OCI-LY3 (cell line): ENCODE results near the gene TRIM50.
"Not testable (repeated sequence)": the region's sequence is repeated elsewhere in the genome, so short reads cannot be mapped to it uniquely, and the experiment has no call there.

Experiments
- H2AFZ ChIP-seq: fragments of 200-600, 300-600 bp; shearing (Covaris generic); 2 replicates; pipeline ENCODE4 v1.6.0; 2014; ENCODE audit warnings: antibody characterized with exemption, low read depth, low read length
- H3K27ac ChIP-seq: fragments of 200-600, 300-600 bp; sonication (generic); 2 replicates; pipeline ENCODE4 v1.5.1; 2014; ENCODE audit warnings: mild to moderate bottlenecking, low read length, moderate library complexity, mixed read lengths
- H3K27me3 ChIP-seq: fragments of 200-600, 300-600 bp; sonication (generic); 2 replicates; pipeline ENCODE4 v1.6.1; 2014; ENCODE audit warnings: low read depth, low read length, mixed read lengths
- H3K36me3 ChIP-seq: fragments of 200-600, 300-600 bp; sonication (generic); replicated peaks from 2 replicates; pipeline ENCODE3; 2014; ENCODE audit warnings: low read depth, low read length, mixed read lengths
- H3K4me1 ChIP-seq: fragments of 300-600, 200-600 bp; sonication (generic); 2 replicates; pipeline ENCODE4 v1.6.1; 2014; ENCODE audit warnings: low read length, mixed read lengths
- H3K4me2 ChIP-seq: fragments of 200-600, 300-600 bp; sonication (generic); 2 replicates; pipeline ENCODE4 v1.6.1; 2014; ENCODE audit warnings: low read length, mixed read lengths
- H3K4me3 ChIP-seq: fragments of 300-600, 200-600 bp; sonication (generic); 2 replicates; pipeline ENCODE4 v1.5.1; 2014; ENCODE audit warnings: antibody characterized with exemption, mild to moderate bottlenecking, low read length, moderate library complexity
- H3K79me2 ChIP-seq: fragments of 300-600, 200-600 bp; shearing (Covaris generic); 2 replicates; pipeline ENCODE4 v1.6.1; 2014; ENCODE audit warnings: mild to moderate bottlenecking, low read length, mixed read lengths
- H3K9ac ChIP-seq: fragments of 300-600, 200-600 bp; shearing (Covaris generic); 2 replicates; pipeline ENCODE4 v1.6.0; 2014; ENCODE audit warnings: mild to moderate bottlenecking, low read length, moderate library complexity
- H3K9me3 ChIP-seq: fragments of 200-600, 300-600 bp; shearing (Covaris generic); 2 replicates; pipeline ENCODE4 v1.6.1; 2014; ENCODE audit warnings: low read length, mixed read lengths; ENCODE audit not compliant: insufficient read depth
- H4K20me1 ChIP-seq: fragments of 200-600, 300-600 bp; sonication (generic); 2 replicates; pipeline ENCODE4 v1.6.1; 2016; ENCODE audit warnings: low read length, mixed read lengths; ENCODE audit not compliant: insufficient read depth
- CTCF ChIP-seq: fragments of 200-600, 300-600 bp; sonication (generic); IDR thresholded peaks from 2 replicates; pipeline ENCODE4 v1.5.1; 2014; ENCODE audit warnings: antibody characterized with exemption, low read length, low read depth
- EZH2phosphoT487 ChIP-seq: fragments of 200-600 bp; shearing (Covaris generic); IDR thresholded peaks from 2 replicates; pipeline ENCODE4 v1.6.1; 2018; ENCODE audit warnings: antibody characterized with exemption, mixed run types, low read depth

The TRIM50 gene

GRCh38 chr7:73332447-73332846 is 4.6 kb upstream of the TRIM50 start:
- H3K36me3 ChIP-seq, result no peaks in the 10 kb centered on the region
- H3K27ac ChIP-seq, result no peak overlapping the region
- no peak overlapping the region for H2AFZ ChIP-seq
- H4K20me1 ChIP-seq, result no peaks in the 10 kb centered on the region
- no peak overlapping the region for H3K9ac ChIP-seq
- H3K27me3 ChIP-seq, result peaks cover 4% of the 10 kb centered on the region; the same call in 1 of the 2 replicates
- H3K4me1 ChIP-seq, result no peaks in the 10 kb centered on the region
- H3K4me3 ChIP-seq, result no peak overlapping the region
- H3K4me2 ChIP-seq, result no peak overlapping the region
- H3K9me3 ChIP-seq, result no peaks in the 10 kb centered on the region
- H3K79me2 ChIP-seq, result no peaks in the 10 kb centered on the region
- TF ChIP-seq CTCF (no peak), EZH2phosphoT487 (no peak)

- Histone ChIP-seq H3K27me3 (peaks cover 4% of the 10 kb centered on the region; the same call in 1 of the 2 replicates), H4K20me1 (no peaks in the 10 kb centered on the region)
Observed at GRCh38 chr7:73330772-73331171, 2.9 kb upstream of the TRIM50 start.

GRCh38 chr7:73329861-73330581 is 2.1 kb upstream of the TRIM50 start:
- no peaks in the 10 kb centered on the region for H3K4me1 ChIP-seq
- H3K27me3 ChIP-seq, result peaks cover 4% of the 10 kb centered on the region; the same call in 1 of the 2 replicates
- no peak overlapping the region for H3K9ac ChIP-seq
- no peaks in the 10 kb centered on the region for H3K79me2 ChIP-seq
- H2AFZ ChIP-seq, result no peak overlapping the region
- no peak for TF ChIP-seq EZH2phosphoT487
- no peak for TF ChIP-seq CTCF
- H3K9me3 ChIP-seq, result no peaks in the 10 kb centered on the region
- no peaks in the 10 kb centered on the region for H4K20me1 ChIP-seq
- H3K36me3 ChIP-seq, result no peaks in the 10 kb centered on the region
- no peak overlapping the region for H3K4me3 ChIP-seq
- no peak overlapping the region for H3K27ac ChIP-seq
- H3K4me2 ChIP-seq, result no peak overlapping the region

More at GRCh38 chr7:73330772-73331171, 2.9 kb upstream of the TRIM50 start:
- Histone ChIP-seq H3K4me1 (no peaks in the 10 kb centered on the region), H3K9ac (no peak overlapping the region), H3K36me3 (no peaks in the 10 kb centered on the region), H3K4me2 (no peak overlapping the region), H3K9me3 (no peaks in the 10 kb centered on the region), H3K79me2 (no peaks in the 10 kb centered on the region), H3K27ac (no peak overlapping the region), H3K4me3 (no peak overlapping the region), H2AFZ (no peak overlapping the region)
- no peak for TF ChIP-seq EZH2phosphoT487
- no peak for TF ChIP-seq CTCF

GRCh38 chr7:73328696-73329095 is 814 bp upstream of the TRIM50 start:
- H4K20me1 ChIP-seq, result no peaks in the 10 kb centered on the region
- H2AFZ ChIP-seq, result no peak overlapping the region
- no peak overlapping the region for H3K4me3 ChIP-seq
- H3K4me2 ChIP-seq, result no peak overlapping the region
- no peaks in the 10 kb centered on the region for H3K9me3 ChIP-seq
- no peaks in the 10 kb centered on the region for H3K36me3 ChIP-seq
- H3K4me1 ChIP-seq, result peaks cover 4% of the 10 kb centered on the region; the same call in 1 of the 2 replicates
- no peaks in the 10 kb centered on the region for H3K79me2 ChIP-seq
- H3K9ac ChIP-seq, result no peak overlapping the region
- H3K27ac ChIP-seq, result no peak overlapping the region
- peaks cover 4% of the 10 kb centered on the region; the same call in 1 of the 2 replicates for H3K27me3 ChIP-seq
- TF ChIP-seq CTCF (no peak), EZH2phosphoT487 (no peak)

- H3K27ac ChIP-seq, H3K9ac ChIP-seq, H2AFZ ChIP-seq, H3K4me1 ChIP-seq, H3K36me3 ChIP-seq, H3K27me3 ChIP-seq, H3K79me2 ChIP-seq, H4K20me1 ChIP-seq, H3K4me2 ChIP-seq, H3K4me3 ChIP-seq, H3K9me3 ChIP-seq: not testable (repeated sequence)
Observed at GRCh38 chr7:73327449-73327848, 433 bp downstream of the TRIM50 start.

- not testable (repeated sequence) for H4K20me1 ChIP-seq, H3K9me3 ChIP-seq, H3K9ac ChIP-seq, H3K27ac ChIP-seq, H3K36me3 ChIP-seq, H2AFZ ChIP-seq, H3K4me3 ChIP-seq, H3K79me2 ChIP-seq, H3K4me2 ChIP-seq, H3K27me3 ChIP-seq, H3K4me1 ChIP-seq
Observed at GRCh38 chr7:73325424-73325823, 2.5 kb downstream of the TRIM50 start.
